Right forelimb (tissue), 1 donor: ENCODE measurements around the gene HEATR9.

Experiments
- DNase-seq: peaks from one replicate; pipeline ENCODE4 v3.0.0-alpha.2; 2018

HEATR9 gene

GRCh38 chr17:35808240-35808961, 60.3 kb downstream of the HEATR9 start:
- DNase-seq: no peak

- DNase-seq: no peak
These were observed 61.1 kb downstream of the HEATR9 start for GRCh38 chr17:35807371-35808144.
